Liver (tissue), 3 donors: ENCODE measurements around the gene SREBF1.

Experiments
- EGR1 ChIP-seq, 2 donors: IDR thresholded peaks; 2 replicates each; pipeline ENCODE4 v1.6.1; 2016 to 2018; ENCODE audit warnings: antibody characterized with exemption in 2 of 2, low read depth in 2 of 2
- FOXA1 ChIP-seq: IDR thresholded peaks from 2 replicates; pipeline ENCODE4 v1.6.1; 2016; ENCODE audit warnings: antibody characterized with exemption
- GABPA ChIP-seq, 2 donors: IDR thresholded peaks in 1 of 2; conservative IDR thresholded peaks in 1 of 2; 2 replicates each; pipeline ENCODE4 v1.6.1; 2016; ENCODE audit warnings: antibody characterized with exemption in 2 of 2, mild to moderate bottlenecking in 1 of 2, moderate library complexity in 1 of 2
- HNF4G ChIP-seq: IDR thresholded peaks from 2 replicates; pipeline ENCODE4 v1.6.1; 2016; ENCODE audit warnings: antibody characterized with exemption
- JUND ChIP-seq, 2 donors: IDR thresholded peaks; 2 replicates each; pipeline ENCODE4 v1.6.1; 2016; ENCODE audit warnings: antibody characterized with exemption in 2 of 2
- RAD21 ChIP-seq, 2 donors: IDR thresholded peaks; 2 replicates each; pipeline ENCODE4 v1.6.1; 2016; ENCODE audit warnings: antibody characterized with exemption in 2 of 2, mild to moderate bottlenecking in 2 of 2
- SP1 ChIP-seq: IDR thresholded peaks from 2 replicates; pipeline ENCODE4 v1.6.1; 2018; ENCODE audit warnings: antibody characterized with exemption, mild to moderate bottlenecking
- TAF1 ChIP-seq: conservative IDR thresholded peaks from 2 replicates; pipeline ENCODE4 v1.6.1; 2016; ENCODE audit warnings: antibody characterized with exemption, mild to moderate bottlenecking
- YY1 ChIP-seq: IDR thresholded peaks from 2 replicates; pipeline ENCODE4 v1.6.1; 2016; ENCODE audit warnings: antibody characterized with exemption, mild to moderate bottlenecking
- TF ChIP-seq, protein P1 (sequence below): fragments of 150-350 bp; IDR thresholded peaks from 2 replicates; pipeline ENCODE4 v1.5.1; 2017; ENCODE audit warnings: improper control_type of control experiment, low read depth, low read length; ENCODE audit not compliant: missing input control
- TF ChIP-seq, protein P2 (sequence below): IDR thresholded peaks from 2 replicates; pipeline ENCODE4 v1.6.1; 2016; ENCODE audit warnings: antibody characterized with exemption
- TF ChIP-seq, protein P3 (sequence below): IDR thresholded peaks from 2 replicates; pipeline ENCODE4 v1.6.1; 2016; ENCODE audit warnings: antibody characterized with exemption
- donor health status: healthy.
- donor health status: healthy.

DNA sequence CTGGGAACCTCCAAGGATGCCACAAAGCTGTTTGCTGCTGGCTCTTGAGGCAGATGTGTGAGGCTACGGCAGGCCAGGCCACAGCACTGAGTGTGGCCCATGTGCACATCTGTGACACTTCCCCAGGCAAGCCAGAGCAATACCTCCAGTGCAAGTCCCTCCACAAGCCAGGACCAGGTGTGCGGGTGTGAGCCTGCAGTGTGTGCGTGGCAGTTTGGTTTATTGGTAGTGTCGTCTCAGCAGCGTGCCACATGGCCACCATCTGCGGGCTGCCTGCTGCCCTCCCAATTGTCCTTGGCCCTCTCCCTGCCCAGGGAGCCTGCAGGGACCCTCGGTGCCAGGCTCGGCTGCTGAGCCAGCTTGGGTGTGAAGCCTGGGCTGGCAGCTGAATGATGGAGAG, 9.9 kb upstream of the SREBF1 start:
- TF ChIP-seq, protein P1, sequence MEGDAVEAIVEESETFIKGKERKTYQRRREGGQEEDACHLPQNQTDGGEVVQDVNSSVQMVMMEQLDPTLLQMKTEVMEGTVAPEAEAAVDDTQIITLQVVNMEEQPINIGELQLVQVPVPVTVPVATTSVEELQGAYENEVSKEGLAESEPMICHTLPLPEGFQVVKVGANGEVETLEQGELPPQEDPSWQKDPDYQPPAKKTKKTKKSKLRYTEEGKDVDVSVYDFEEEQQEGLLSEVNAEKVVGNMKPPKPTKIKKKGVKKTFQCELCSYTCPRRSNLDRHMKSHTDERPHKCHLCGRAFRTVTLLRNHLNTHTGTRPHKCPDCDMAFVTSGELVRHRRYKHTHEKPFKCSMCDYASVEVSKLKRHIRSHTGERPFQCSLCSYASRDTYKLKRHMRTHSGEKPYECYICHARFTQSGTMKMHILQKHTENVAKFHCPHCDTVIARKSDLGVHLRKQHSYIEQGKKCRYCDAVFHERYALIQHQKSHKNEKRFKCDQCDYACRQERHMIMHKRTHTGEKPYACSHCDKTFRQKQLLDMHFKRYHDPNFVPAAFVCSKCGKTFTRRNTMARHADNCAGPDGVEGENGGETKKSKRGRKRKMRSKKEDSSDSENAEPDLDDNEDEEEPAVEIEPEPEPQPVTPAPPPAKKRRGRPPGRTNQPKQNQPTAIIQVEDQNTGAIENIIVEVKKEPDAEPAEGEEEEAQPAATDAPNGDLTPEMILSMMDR, result no peak
- TF ChIP-seq FOXA1 (no peak), YY1 (no peak), GABPA (IDR thresholded peaks at IDR 0.05 in 1 of 2, conservative IDR thresholded peaks at IDR 0.05 in 1 of 2) (no peak), JUND (IDR thresholded peaks at IDR 0.05) (no peak), TAF1 (no peak), RAD21 (IDR thresholded peaks at IDR 0.05) (no peak), HNF4G (no peak), EGR1 (IDR thresholded peaks at IDR 0.05; ENCODE audit: low read depth in 2 of 2) (no peak), SP1 (no peak)
- TF ChIP-seq, protein P2, sequence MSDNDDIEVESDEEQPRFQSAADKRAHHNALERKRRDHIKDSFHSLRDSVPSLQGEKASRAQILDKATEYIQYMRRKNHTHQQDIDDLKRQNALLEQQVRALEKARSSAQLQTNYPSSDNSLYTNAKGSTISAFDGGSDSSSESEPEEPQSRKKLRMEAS, result no peak
- TF ChIP-seq, protein P3, sequence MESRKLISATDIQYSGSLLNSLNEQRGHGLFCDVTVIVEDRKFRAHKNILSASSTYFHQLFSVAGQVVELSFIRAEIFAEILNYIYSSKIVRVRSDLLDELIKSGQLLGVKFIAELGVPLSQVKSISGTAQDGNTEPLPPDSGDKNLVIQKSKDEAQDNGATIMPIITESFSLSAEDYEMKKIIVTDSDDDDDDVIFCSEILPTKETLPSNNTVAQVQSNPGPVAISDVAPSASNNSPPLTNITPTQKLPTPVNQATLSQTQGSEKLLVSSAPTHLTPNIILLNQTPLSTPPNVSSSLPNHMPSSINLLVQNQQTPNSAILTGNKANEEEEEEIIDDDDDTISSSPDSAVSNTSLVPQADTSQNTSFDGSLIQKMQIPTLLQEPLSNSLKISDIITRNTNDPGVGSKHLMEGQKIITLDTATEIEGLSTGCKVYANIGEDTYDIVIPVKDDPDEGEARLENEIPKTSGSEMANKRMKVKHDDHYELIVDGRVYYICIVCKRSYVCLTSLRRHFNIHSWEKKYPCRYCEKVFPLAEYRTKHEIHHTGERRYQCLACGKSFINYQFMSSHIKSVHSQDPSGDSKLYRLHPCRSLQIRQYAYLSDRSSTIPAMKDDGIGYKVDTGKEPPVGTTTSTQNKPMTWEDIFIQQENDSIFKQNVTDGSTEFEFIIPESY, result no peak
